Liver (tissue), 9 donors: Measurements from ENCODE around the gene PRR36. TPM values are rescaled to one million over a fixed set of nuclear protein-coding genes. Genes with fewer than 3 reads are reported as not detected.

Experiments
- DNase-seq: peaks from one replicate; pipeline ENCODE4 v3.0.0-alpha.2; 2017; ENCODE audit warnings: low spot score
- H3K27ac ChIP-seq, 2 donors: one replicate each; pipeline ENCODE4 v1.7.0; 2013; ENCODE audit warnings: inconsistent platforms in 2 of 2, low read length in 2 of 2, control low read depth in 1 of 2, low read depth in 1 of 2, mild to moderate bottlenecking in 1 of 2
- H3K27me3 ChIP-seq, 4 donors: one replicate each; pipeline versions ENCODE4 v1.6.1 to v1.7.0; 2013; ENCODE audit warnings: low read length in 3 of 4, inconsistent platforms in 1 of 4, mild to moderate bottlenecking in 1 of 4, moderate library complexity in 1 of 4; ENCODE audit not compliant: control insufficient read depth in 4 of 4, insufficient read depth in 4 of 4
- H3K36me3 ChIP-seq, 4 donors: one replicate each; pipeline versions ENCODE4 v1.6.1 to v1.7.0; 2013; ENCODE audit warnings: low read length in 3 of 4, mild to moderate bottlenecking in 3 of 4, low read depth in 1 of 4, moderate library complexity in 1 of 4; ENCODE audit not compliant: control insufficient read depth in 4 of 4, insufficient read depth in 3 of 4
- H3K4me1 ChIP-seq, 4 donors: one replicate each; pipeline versions ENCODE4 v1.6.1 to v1.7.0; 2013; ENCODE audit warnings: low read length in 3 of 4, mild to moderate bottlenecking in 3 of 4, moderate library complexity in 1 of 4; ENCODE audit not compliant: control insufficient read depth in 4 of 4, insufficient read depth in 4 of 4
- H3K4me3 ChIP-seq, 3 donors: one replicate each; pipeline versions ENCODE4 v1.6.1 to v1.7.0; 2013; ENCODE audit warnings: low read length in 3 of 3, control low read depth in 1 of 3, low read depth in 1 of 3, mild to moderate bottlenecking in 1 of 3
- H3K9ac ChIP-seq, 2 donors: one replicate each; pipeline ENCODE4 v1.7.0; 2013; ENCODE audit warnings: low read length in 2 of 2, mild to moderate bottlenecking in 2 of 2, moderate library complexity in 2 of 2, control low read depth in 1 of 2, low read depth in 1 of 2
- H3K9me3 ChIP-seq, 4 donors: one replicate each; pipeline versions ENCODE4 v1.6.1 to v1.7.0; 2013; ENCODE audit warnings: low read length in 3 of 4; ENCODE audit not compliant: control insufficient read depth in 4 of 4
- EGR1 ChIP-seq, 2 donors: IDR thresholded peaks; 2 replicates each; pipeline ENCODE4 v1.6.1; 2016 to 2018; ENCODE audit warnings: antibody characterized with exemption in 2 of 2, low read depth in 2 of 2
- JUND ChIP-seq, 2 donors: IDR thresholded peaks; 2 replicates each; pipeline ENCODE4 v1.6.1; 2016; ENCODE audit warnings: antibody characterized with exemption in 2 of 2
- NR2F2 ChIP-seq: IDR thresholded peaks from 2 replicates; pipeline ENCODE4 v1.6.1; 2016; ENCODE audit warnings: antibody characterized with exemption
- RAD21 ChIP-seq, 2 donors: IDR thresholded peaks; 2 replicates each; pipeline ENCODE4 v1.6.1; 2016; ENCODE audit warnings: antibody characterized with exemption in 2 of 2, mild to moderate bottlenecking in 2 of 2
- RXRA ChIP-seq, 2 donors: IDR thresholded peaks; 2 replicates each; pipeline ENCODE4 v1.6.1; 2017 to 2018; ENCODE audit warnings: antibody characterized with exemption in 2 of 2, mild to moderate bottlenecking in 1 of 2
- TAF1 ChIP-seq: conservative IDR thresholded peaks from 2 replicates; pipeline ENCODE4 v1.6.1; 2016; ENCODE audit warnings: antibody characterized with exemption, mild to moderate bottlenecking
- YY1 ChIP-seq: IDR thresholded peaks from 2 replicates; pipeline ENCODE4 v1.6.1; 2016; ENCODE audit warnings: antibody characterized with exemption, mild to moderate bottlenecking
- WGBS: extraction: QIAGEN DNeasy Blood & Tissue Kit; methylation state at CpG from one replicate; pipeline ENCODE4 v1.1.7; 2013; 5-methylcytosine and 5-hydroxymethylcytosine counted together
- polyA plus RNA-seq, 2 donors: library from polyadenylated mRNA; stranded (reverse) in 1 of 2; unstranded in 1 of 2; fragments of 200-250 nt in 1 of 2; fragments of >200 nt in 1 of 2; fragmentation: Nextera tagmentation in 1 of 2; extraction: Ambion mirVana in 1 of 2; gene quantifications; one replicate each; pipeline versions ENCODE4 v1.2.1 to v1.2.3, GENCODE V29; 2013 to 2015
- total RNA-seq, 2 donors: library from RNA; depleted of rRNA; stranded (reverse); fragments of >200 nt; gene quantifications; one replicate each; pipeline ENCODE4 v1.2.3, GENCODE V29; 2014
- TF ChIP-seq, protein P1 (sequence below): IDR thresholded peaks from 2 replicates; pipeline ENCODE4 v1.6.1; 2016; ENCODE audit warnings: antibody characterized with exemption
- donor health status: healthy.
- donor health status: healthy.
- donor health status: healthy.
- donor health status: healthy.
- donor health status: healthy.

Gene PRR36
- not detected for total RNA-seq
- under 1 TPM; 0.02 to 0.03 TPM for polyA plus RNA-seq

GRCh38 chr19:7874076-7874896, at the start of gene PRR36:
PRR36 (minus strand) TSS chr19:7874390; CDS start chr19:7873689, 701 bp downstream.
- no peak within 1 kb of the TSS for H3K9ac ChIP-seq
- WGBS, result 4% methylated on average over 88 of the region's 88 CpGs
- no peaks in the 10 kb centered on the region for H3K36me3 ChIP-seq
- no peak for DNase-seq
- peaks cover 0 to 8% (median 6%) of the 10 kb centered on the region in 4 donors for H3K27me3 ChIP-seq
- peaks cover 3 to 22% (median 8%) of the 10 kb centered on the region in 4 donors for H3K4me1 ChIP-seq
- H3K27ac ChIP-seq, result no peak within 1 kb of the TSS
- no peaks in the 10 kb centered on the region for H3K9me3 ChIP-seq
- peak within 1 kb of the TSS in 1 of 3 donors; percentile 38 for H3K4me3 ChIP-seq
- no peak for TF ChIP-seq NR2F2
- TF ChIP-seq JUND (IDR thresholded peaks at IDR 0.05), result no peak
- no peak for TF ChIP-seq RAD21 (IDR thresholded peaks at IDR 0.05)
- no peak for TF ChIP-seq TAF1
- no peak for TF ChIP-seq YY1

DNA sequence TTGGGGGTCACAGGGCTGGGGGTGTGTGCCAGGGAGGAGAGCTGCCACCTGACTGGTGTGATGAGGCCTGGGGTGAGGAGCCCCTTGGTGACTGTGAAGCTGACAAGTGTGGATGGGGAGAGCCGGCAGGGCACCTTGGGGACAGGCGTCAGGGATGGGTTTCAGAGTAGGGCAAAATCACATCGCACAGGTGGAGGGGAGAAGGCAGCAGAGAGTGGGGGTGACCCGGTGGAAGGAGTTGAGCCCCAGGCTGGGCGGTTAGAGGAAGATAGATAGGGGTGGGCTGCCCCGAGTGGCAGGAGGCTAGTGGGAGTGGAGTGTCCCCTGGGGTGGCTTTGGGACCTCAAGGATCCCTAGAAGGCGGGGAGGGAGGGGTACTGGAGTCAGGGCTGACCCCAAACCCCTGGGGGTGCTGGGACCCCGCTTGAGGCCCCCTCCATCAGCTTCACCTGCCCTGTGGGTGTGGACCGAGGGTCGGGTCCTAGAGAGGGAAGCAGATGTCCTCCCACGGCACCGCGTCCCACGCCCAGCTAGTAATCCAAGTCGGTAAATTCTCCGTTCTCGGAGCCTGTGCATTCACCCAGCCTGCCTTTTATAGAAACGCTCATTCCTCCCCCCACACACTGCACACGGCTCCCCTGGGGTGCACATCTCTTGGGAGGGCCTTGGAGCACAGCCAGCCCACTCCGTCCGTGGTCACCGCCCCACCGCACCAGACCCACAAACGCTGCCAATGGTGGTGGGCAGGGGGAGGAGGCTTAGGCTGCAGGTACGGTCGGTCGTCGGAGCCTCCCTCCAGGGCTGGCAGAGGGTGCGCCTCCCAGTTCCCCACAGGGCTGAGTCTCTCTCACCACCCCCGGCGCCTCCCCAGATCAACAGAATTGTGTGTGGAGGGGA, 49.4 kb upstream of the PRR36 start:
- Histone ChIP-seq H3K9ac (no peak overlapping the region), H3K27ac (no peak overlapping the region), H3K36me3 (peaks cover 0 to 12% (median 5%) of the 10 kb centered on the region in 4 donors), H3K4me3 (no peak overlapping the region), H3K4me1 (peaks cover 16 to 36% (median 25%) of the 10 kb centered on the region in 4 donors), H3K27me3 (no peaks in the 10 kb centered on the region), H3K9me3 (no peaks in the 10 kb centered on the region)
- TF ChIP-seq RXRA (IDR thresholded peaks at IDR 0.05), result no peak
- TF ChIP-seq, protein P1, sequence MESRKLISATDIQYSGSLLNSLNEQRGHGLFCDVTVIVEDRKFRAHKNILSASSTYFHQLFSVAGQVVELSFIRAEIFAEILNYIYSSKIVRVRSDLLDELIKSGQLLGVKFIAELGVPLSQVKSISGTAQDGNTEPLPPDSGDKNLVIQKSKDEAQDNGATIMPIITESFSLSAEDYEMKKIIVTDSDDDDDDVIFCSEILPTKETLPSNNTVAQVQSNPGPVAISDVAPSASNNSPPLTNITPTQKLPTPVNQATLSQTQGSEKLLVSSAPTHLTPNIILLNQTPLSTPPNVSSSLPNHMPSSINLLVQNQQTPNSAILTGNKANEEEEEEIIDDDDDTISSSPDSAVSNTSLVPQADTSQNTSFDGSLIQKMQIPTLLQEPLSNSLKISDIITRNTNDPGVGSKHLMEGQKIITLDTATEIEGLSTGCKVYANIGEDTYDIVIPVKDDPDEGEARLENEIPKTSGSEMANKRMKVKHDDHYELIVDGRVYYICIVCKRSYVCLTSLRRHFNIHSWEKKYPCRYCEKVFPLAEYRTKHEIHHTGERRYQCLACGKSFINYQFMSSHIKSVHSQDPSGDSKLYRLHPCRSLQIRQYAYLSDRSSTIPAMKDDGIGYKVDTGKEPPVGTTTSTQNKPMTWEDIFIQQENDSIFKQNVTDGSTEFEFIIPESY, result no peak
- DNase-seq, result no peak
- 90% methylated on average over 31 of the region's 31 CpGs for WGBS

- WGBS, result 92% methylated on average over 8 of the region's 8 CpGs
- Histone ChIP-seq H3K27ac (no peak overlapping the region), H3K4me1 (peaks cover 18 to 43% (median 29%) of the 10 kb centered on the region in 4 donors), H3K4me3 (no peak overlapping the region), H3K36me3 (peaks cover 0 to 12% (median 5%) of the 10 kb centered on the region in 4 donors), H3K9ac (no peak overlapping the region), H3K27me3 (no peaks in the 10 kb centered on the region), H3K9me3 (no peaks in the 10 kb centered on the region)
- DNase-seq, result no peak
- TF ChIP-seq NR2F2 (no peak), EGR1 (IDR thresholded peaks at IDR 0.05; ENCODE audit: low read depth in 2 of 2) (no peak)
These were observed 48.6 kb upstream of the PRR36 start for GRCh38 chr19:7922836-7923195.
